C4-2B (cell line): ENCODE data around the gene HTR1D.

Experiments used
- H3K27ac ChIP-seq: fragments of 450-650 bp; 2 replicates; pipeline ENCODE4 v1.5.1; 2017
- CTCF ChIP-seq: fragments of 450-650 bp; conservative IDR thresholded peaks from 2 replicates; pipeline ENCODE4 v1.5.1; 2017; ENCODE audit warnings: mild to moderate bottlenecking
- ZFX ChIP-seq: fragments of 450-650 bp; IDR thresholded peaks from 2 replicates; pipeline ENCODE4 v1.6.1; 2017

Gene HTR1D

GRCh38 chr1:23202263-23202749 lies 15.0 kb downstream of the HTR1D start:
- TF ChIP-seq ZFX (no peak), CTCF (no peak)
- H3K27ac ChIP-seq, result no peak overlapping the region

- no peak overlapping the region for H3K27ac ChIP-seq
- no peak for TF ChIP-seq CTCF
- TF ChIP-seq ZFX, result no peak
Observed at GRCh38 chr1:23200883-23201282, 16.4 kb downstream of the HTR1D start.

GRCh38 chr1:23198373-23198772 lies 18.9 kb downstream of the HTR1D start:
- TF ChIP-seq CTCF, result no peak
- no peak for TF ChIP-seq ZFX
- H3K27ac ChIP-seq, result no peak overlapping the region

GRCh38 chr1:23196627-23197328 lies 20.5 kb downstream of the HTR1D start:
- TF ChIP-seq ZFX (no peak), CTCF (no peak)
- no peak overlapping the region for H3K27ac ChIP-seq

GRCh38 chr1:23194119-23194984 lies 22.9 kb downstream of the HTR1D start:
- TF ChIP-seq ZFX, result no peak
- no peak for TF ChIP-seq CTCF
- H3K27ac ChIP-seq, result no peak overlapping the region

- TF ChIP-seq CTCF, result no peak
- TF ChIP-seq ZFX, result no peak
- H3K27ac ChIP-seq, result no peak overlapping the region
Observed at GRCh38 chr1:23193391-23194118, 23.7 kb downstream of the HTR1D start.
